Common myeloid progenitor, CD34-positive (primary cell): Measurements from ENCODE around the gene ACOX2.

Experiments used
- CTCF ChIA-PET: fragments of 350-600 bp; sonication (Branson Sonifier 250); formaldehyde crosslinking; loops from one replicate; lab custom pipeline; 2021; ENCODE audit warnings: antibody characterized with exemption; lab: Charles Lee
- POLR2A ChIA-PET: fragments of 350-600 bp; sonication (Branson Sonifier 250); formaldehyde crosslinking; loops from one replicate; lab custom pipeline; 2021; ENCODE audit warnings: antibody characterized with exemption; lab: Charles Lee
- DNase-seq, 3 donors: peaks; one replicate each; pipeline versions ENCODE4 v3.0.0 to v3.0.0-alpha.2; 2013
- H3K27ac ChIP-seq, 2 experiments: 1 replicate in 1 of 2; 2 replicates in 1 of 2; pipeline ENCODE4 v1.7.0; 2013; ENCODE audit warnings: inconsistent platforms in 2 of 2, low read length in 2 of 2, mild to moderate bottlenecking in 2 of 2, low read depth in 1 of 2, moderate library complexity in 1 of 2; ENCODE audit not compliant: severe bottlenecking in 2 of 2, insufficient read depth in 1 of 2, poor library complexity in 1 of 2
- H3K27me3 ChIP-seq, 5 experiments: replicated peaks in 2 of 5; 1 replicate in 3 of 5; 2 replicates in 2 of 5; pipeline versions ENCODE4 v1.6.1 to v1.7.0; 2013; ENCODE audit warnings: low read length in 4 of 5, mild to moderate bottlenecking in 2 of 5, moderate library complexity in 2 of 5, inconsistent platforms in 1 of 5; ENCODE audit not compliant: insufficient read depth in 5 of 5, control insufficient read depth in 4 of 5
- H3K36me3 ChIP-seq, 4 experiments: 1 replicate in 2 of 4; 2 replicates in 2 of 4; pipeline versions ENCODE4 v1.6.1 to v1.7.0; 2013; ENCODE audit warnings: low read length in 3 of 4, control low read depth in 1 of 4, mild to moderate bottlenecking in 1 of 4; ENCODE audit not compliant: control insufficient read depth in 4 of 4, insufficient read depth in 4 of 4
- H3K4me1 ChIP-seq, 4 experiments: 1 replicate in 3 of 4; 2 replicates in 1 of 4; pipeline versions ENCODE4 v1.6.1 to v1.7.1; 2013; ENCODE audit warnings: low read length in 3 of 4, mild to moderate bottlenecking in 3 of 4, control low read depth in 1 of 4, inconsistent platforms in 1 of 4, moderate library complexity in 1 of 4; ENCODE audit not compliant: control insufficient read depth in 4 of 4, insufficient read depth in 4 of 4; ENCODE audit errors: control extremely low read depth in 1 of 4
- H3K4me3 ChIP-seq, 7 experiments: 1 replicate in 4 of 7; 2 replicates in 3 of 7; pipeline versions ENCODE4 v1.5.1 to v1.7.0; 2013; ENCODE audit warnings: mild to moderate bottlenecking in 7 of 7, low read length in 6 of 7, moderate library complexity in 6 of 7, inconsistent platforms in 2 of 7, low read depth in 2 of 7, control low read depth in 1 of 7; ENCODE audit not compliant: insufficient read depth in 4 of 7, control insufficient read depth in 1 of 7; ENCODE audit errors: extremely low read depth in 1 of 7
- H3K9me3 ChIP-seq, 5 experiments: 1 replicate in 4 of 5; 2 replicates in 1 of 5; pipeline versions ENCODE4 v1.6.1 to v1.7.1; 2013; ENCODE audit warnings: low read length in 4 of 5, mild to moderate bottlenecking in 2 of 5, inconsistent platforms in 1 of 5, low read depth in 1 of 5, moderate library complexity in 1 of 5; ENCODE audit not compliant: control insufficient read depth in 4 of 5, insufficient read depth in 2 of 5; ENCODE audit errors: control extremely low read depth in 1 of 5
- WGBS: methylation state at CpG from one replicate; pipeline ENCODE4 v1.1.5; 2013; ENCODE audit not compliant: insufficient coverage; 5-methylcytosine and 5-hydroxymethylcytosine counted together

ACOX2 gene

GRCh38 chr3:58485801-58486435 is 51.1 kb downstream of the ACOX2 start:
- H3K27me3 ChIP-seq = peaks cover 0 to 2% (median 0%) of the 10 kb centered on the region in 5 experiments
- H3K27ac ChIP-seq = no peak overlapping the region
- CTCF ChIA-PET = interaction anchor here (1.4 to 2.2 kb wide), 4 partner anchors 8 to 22 kb away, joined by 3 to 5 read pairs (median 4); no protein-coding TSS in a partner anchor
- H3K36me3 ChIP-seq = no peaks in the 10 kb centered on the region
- WGBS = 88% methylated on average over 6 of the region's 6 CpGs
- H3K4me3 ChIP-seq = no peak overlapping the region
- H3K9me3 ChIP-seq = no peaks in the 10 kb centered on the region
- no peak for DNase-seq
- POLR2A ChIA-PET = no interaction called here
- H3K4me1 ChIP-seq = peaks cover 0 to 12% (median 1%) of the 10 kb centered on the region in 4 experiments

DNA sequence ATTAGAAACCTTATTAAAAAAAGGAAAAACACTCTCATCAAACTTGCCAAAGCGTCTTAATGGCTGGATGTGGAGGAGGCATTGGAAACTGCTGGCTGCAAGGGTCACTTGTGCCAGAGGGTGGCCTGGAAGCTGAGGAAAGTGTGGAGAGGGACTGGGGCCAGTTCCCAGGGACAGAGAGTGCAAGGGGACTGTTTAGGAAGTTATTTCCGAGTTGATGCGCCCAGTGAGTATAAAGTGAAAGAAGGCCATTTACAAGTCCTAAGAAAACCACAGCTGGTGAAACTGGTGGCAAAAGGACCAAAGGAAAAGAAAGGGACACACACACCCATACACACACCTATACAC is 52.3 kb downstream of the ACOX2 start:
- no peak overlapping the region for H3K4me3 ChIP-seq
- H3K4me1 ChIP-seq = peaks cover 0 to 10% (median 1%) of the 10 kb centered on the region in 4 experiments
- no peaks in the 10 kb centered on the region for H3K36me3 ChIP-seq
- no peak for DNase-seq
- peaks cover 0 to 2% (median 0%) of the 10 kb centered on the region in 5 experiments for H3K27me3 ChIP-seq
- CTCF ChIA-PET = interaction anchor here (1.0 to 1.9 kb wide), 3 partner anchors 17 to 148 kb away, joined by 3 to 5 read pairs (median 3); no protein-coding TSS in a partner anchor
- 87% methylated on average over 3 of the region's 3 CpGs for WGBS
- peaks cover 0 to 4% (median 0%) of the 10 kb centered on the region in 5 experiments for H3K9me3 ChIP-seq
- POLR2A ChIA-PET = no interaction called here
- no peak overlapping the region for H3K27ac ChIP-seq

- no peak for DNase-seq
- Histone ChIP-seq H3K9me3 (peaks cover 0 to 4% (median 1%) of the 10 kb centered on the region in 5 experiments), H3K27ac (no peak overlapping the region), H3K4me1 (peaks cover 0 to 10% (median 1%) of the 10 kb centered on the region in 4 experiments), H3K36me3 (no peaks in the 10 kb centered on the region), H3K4me3 (no peak overlapping the region), H3K27me3 (peaks cover 0 to 2% (median 0%) of the 10 kb centered on the region in 5 experiments)
- ChIA-PET POLR2A (interaction anchor here (0.6 kb wide), 1 partner anchor 99 kb away, joined by 3 read pairs; no protein-coding TSS in a partner anchor), CTCF (interaction anchor here (1.0 to 1.6 kb wide), 3 partner anchors 48 to 148 kb away, joined by 3 to 4 read pairs (median 3); no protein-coding TSS in a partner anchor)
- WGBS = 94% methylated on average over 6 of the region's 7 CpGs
These were observed 52.8 kb downstream of the ACOX2 start for GRCh38 chr3:58484045-58484721.

- POLR2A ChIA-PET = no interaction called here
- peak in 1 of 3 donors; percentile 39 for DNase-seq
- H3K4me3 ChIP-seq = no peak overlapping the region
- H3K9me3 ChIP-seq = peaks cover 0 to 4% (median 2%) of the 10 kb centered on the region in 5 experiments
- 97% methylated on average over 3 of the region's 8 CpGs for WGBS
- H3K27ac ChIP-seq = no peak overlapping the region
- CTCF ChIA-PET = interaction anchor here (1.6 kb wide), 1 partner anchor 53 kb away, joined by 4 read pairs; no protein-coding TSS in a partner anchor
- H3K27me3 ChIP-seq = no peaks in the 10 kb centered on the region
- peaks cover 0 to 15% (median 2%) of the 10 kb centered on the region in 4 experiments for H3K4me1 ChIP-seq
- H3K36me3 ChIP-seq = no peaks in the 10 kb centered on the region
These were observed 53.9 kb downstream of the ACOX2 start for GRCh38 chr3:58482917-58483636.

- Histone ChIP-seq H3K4me3 (no peak overlapping the region), H3K4me1 (peaks cover 0 to 16% (median 3%) of the 10 kb centered on the region in 4 experiments), H3K27me3 (no peaks in the 10 kb centered on the region), H3K36me3 (no peaks in the 10 kb centered on the region), H3K9me3 (peaks cover 0 to 4% (median 2%) of the 10 kb centered on the region in 5 experiments), H3K27ac (no peak overlapping the region)
- DNase-seq = no peak
- CTCF ChIA-PET = no interaction called here
- WGBS = 83% methylated on average over 1 of the region's 2 CpGs
- POLR2A ChIA-PET = no interaction called here
These were observed 56.7 kb downstream of the ACOX2 start for GRCh38 chr3:58480309-58480708.

- ChIA-PET POLR2A (no interaction called here), CTCF (no interaction called here)
- Histone ChIP-seq H3K4me3 (no peak overlapping the region), H3K27me3 (no peaks in the 10 kb centered on the region), H3K9me3 (peaks cover 0 to 4% (median 2%) of the 10 kb centered on the region in 5 experiments), H3K27ac (no peak overlapping the region), H3K36me3 (no peaks in the 10 kb centered on the region), H3K4me1 (peaks cover 6 to 15% (median 11%) of the 10 kb centered on the region in 4 experiments)
- DNase-seq = no peak
- 96% methylated on average over 2 of the region's 2 CpGs for WGBS
These were observed 58.2 kb downstream of the ACOX2 start for GRCh38 chr3:58478781-58479180.
